ENCODE results near the gene CADPS.

GRCh38 chr3:62797132-62797531 lies 78.1 kb downstream of the CADPS start:
- no peak for TF ChIP-seq CTCF (conservative IDR thresholded peaks at IDR 0.05; ENCODE audit: low read length)
- no peak for TF ChIP-seq EZH2phosphoT487 (IDR thresholded peaks at IDR 0.05; ENCODE audit: borderline replicate concordance, low read depth, low read length)

All from OCI-LY7 (cell line).